ENCODE data around the gene NIT2. TPM values are rescaled to one million over a fixed set of nuclear protein-coding genes. Genes with fewer than 3 reads are reported as not detected.

NIT2 gene
- total and polyA plus RNA-seq, 8 donors = 14.2 to 38.6 (median 17.5) TPM

DNA sequence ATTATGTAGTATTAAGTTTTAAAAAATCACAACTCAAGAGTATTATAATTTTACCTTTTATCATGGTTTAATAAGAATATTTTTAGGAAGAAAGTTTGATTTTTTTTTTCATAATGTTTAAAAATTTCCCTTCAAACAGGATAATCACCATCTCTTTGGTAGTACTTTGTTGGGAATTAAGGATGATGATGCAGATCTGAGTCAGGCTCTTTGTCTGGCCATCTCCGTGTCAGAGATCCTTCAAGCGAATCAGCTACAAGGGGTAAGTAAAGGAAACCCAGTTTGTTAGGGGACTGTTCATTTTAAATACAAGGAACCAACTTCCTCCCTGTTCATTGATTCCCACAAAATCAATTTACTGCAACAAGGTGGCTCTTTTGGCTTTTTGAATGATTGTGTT is 36.8 kb upstream of the NIT2 start:
- TF ChIP-seq, protein P1, sequence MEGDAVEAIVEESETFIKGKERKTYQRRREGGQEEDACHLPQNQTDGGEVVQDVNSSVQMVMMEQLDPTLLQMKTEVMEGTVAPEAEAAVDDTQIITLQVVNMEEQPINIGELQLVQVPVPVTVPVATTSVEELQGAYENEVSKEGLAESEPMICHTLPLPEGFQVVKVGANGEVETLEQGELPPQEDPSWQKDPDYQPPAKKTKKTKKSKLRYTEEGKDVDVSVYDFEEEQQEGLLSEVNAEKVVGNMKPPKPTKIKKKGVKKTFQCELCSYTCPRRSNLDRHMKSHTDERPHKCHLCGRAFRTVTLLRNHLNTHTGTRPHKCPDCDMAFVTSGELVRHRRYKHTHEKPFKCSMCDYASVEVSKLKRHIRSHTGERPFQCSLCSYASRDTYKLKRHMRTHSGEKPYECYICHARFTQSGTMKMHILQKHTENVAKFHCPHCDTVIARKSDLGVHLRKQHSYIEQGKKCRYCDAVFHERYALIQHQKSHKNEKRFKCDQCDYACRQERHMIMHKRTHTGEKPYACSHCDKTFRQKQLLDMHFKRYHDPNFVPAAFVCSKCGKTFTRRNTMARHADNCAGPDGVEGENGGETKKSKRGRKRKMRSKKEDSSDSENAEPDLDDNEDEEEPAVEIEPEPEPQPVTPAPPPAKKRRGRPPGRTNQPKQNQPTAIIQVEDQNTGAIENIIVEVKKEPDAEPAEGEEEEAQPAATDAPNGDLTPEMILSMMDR (IDR thresholded peaks at IDR 0.05) = no peak
- Histone ChIP-seq H3K27me3 (no peaks in the 10 kb centered on the region), H3K9me3 (no peaks in the 10 kb centered on the region), H3K4me1 (peaks cover 0 to 9% (median 9%) of the 10 kb centered on the region in 3 donors), H3K36me3 (peaks cover 0 to 17% (median 0%) of the 10 kb centered on the region in 3 donors), H3K4me3 (no peak overlapping the region), H3K27ac (no peak overlapping the region)
- ATAC-seq (no peak), FAIRE-seq (no peak), DNase-seq (no peak)
- WGBS, 2 donors = 89 to 94% methylated on average over 2 of the region's 2 CpGs
- intact Hi-C loops (cut with DNase I) = no loop called here

GRCh38 chr3:100299016-100299415 is 35.5 kb upstream of the NIT2 start:
- FAIRE-seq = no peak
- Histone ChIP-seq H3K4me1 (peaks cover 0 to 9% (median 9%) of the 10 kb centered on the region in 3 donors), H3K27me3 (no peaks in the 10 kb centered on the region), H3K27ac (no peak overlapping the region), H3K9me3 (no peaks in the 10 kb centered on the region), H3K36me3 (peaks cover 0 to 20% (median 0%) of the 10 kb centered on the region in 3 donors), H3K4me3 (no peak overlapping the region)
- no peak for DNase-seq
- ATAC-seq = no peak
- 64 to 81% methylated on average over 4 of the region's 4 CpGs for WGBS, 2 donors
- intact Hi-C loops (cut with DNase I) = no loop called here
- TF ChIP-seq, protein P1 (IDR thresholded peaks at IDR 0.05) = no peak

- TF ChIP-seq, protein P1 (IDR thresholded peaks at IDR 0.05) = no peak
- intact Hi-C loops (cut with DNase I) = no loop called here
- 79 to 89% methylated on average over 1 of the region's 1 CpG for WGBS, 2 donors
- no peak for DNase-seq
- FAIRE-seq = no peak
- Histone ChIP-seq H3K36me3 (peaks cover 0 to 28% (median 5%) of the 10 kb centered on the region in 3 donors), H3K27ac (no peak overlapping the region), H3K4me3 (no peak overlapping the region), H3K27me3 (no peaks in the 10 kb centered on the region), H3K4me1 (peaks cover 0 to 4% (median 0%) of the 10 kb centered on the region in 3 donors), H3K9me3 (no peaks in the 10 kb centered on the region)
- no peak for ATAC-seq
Measured at GRCh38 chr3:100306695-100307094, 27.9 kb upstream of the NIT2 start.

GRCh38 chr3:100310355-100310965 is 24.1 kb upstream of the NIT2 start:
- FAIRE-seq (no peak), DNase-seq (no peak), ATAC-seq (no peak)
- H3K27me3 ChIP-seq = no peaks in the 10 kb centered on the region
- WGBS, 2 donors = 95 to 96% methylated on average over 3 of the region's 3 CpGs
- peaks cover 0 to 14% (median 8%) of the 10 kb centered on the region in 3 donors for H3K36me3 ChIP-seq
- no peak overlapping the region for H3K27ac ChIP-seq
- H3K9me3 ChIP-seq = no peaks in the 10 kb centered on the region
- TF ChIP-seq, protein P1 (IDR thresholded peaks at IDR 0.05) = no peak
- H3K4me1 ChIP-seq = peaks cover 0 to 4% (median 0%) of the 10 kb centered on the region in 3 donors
- H3K4me3 ChIP-seq = no peak overlapping the region
- intact Hi-C loops (cut with DNase I) = no loop called here

DNA sequence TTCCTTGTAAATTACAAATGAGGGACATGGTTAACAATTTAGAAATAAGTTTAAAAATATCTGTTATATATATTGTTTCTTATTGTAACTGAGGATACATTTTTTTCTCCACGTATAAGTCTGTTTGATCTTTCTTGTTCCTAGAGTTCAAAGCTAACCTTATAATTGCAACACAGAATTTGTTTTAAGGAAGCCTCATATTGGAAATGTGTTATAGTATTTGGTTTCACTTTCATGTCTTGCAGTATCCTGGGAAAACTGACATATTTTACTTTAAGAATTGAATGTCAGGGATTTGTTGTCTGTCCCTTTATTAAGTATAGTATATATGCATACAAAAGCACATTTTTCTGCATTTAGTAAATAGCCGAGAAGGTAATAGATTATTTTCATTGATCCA is 23.5 kb upstream of the NIT2 start:
- TF ChIP-seq, protein P1 (IDR thresholded peaks at IDR 0.05) = no peak
- H3K27me3 ChIP-seq = no peaks in the 10 kb centered on the region
- ATAC-seq = no peak
- DNase-seq = no peak
- peaks cover 0 to 13% (median 8%) of the 10 kb centered on the region in 3 donors for H3K36me3 ChIP-seq
- intact Hi-C loops (cut with DNase I) = no loop called here
- no peak overlapping the region for H3K27ac ChIP-seq
- WGBS, 2 donors = 44 to 45% methylated on average over 2 of the region's 2 CpGs
- no peaks in the 10 kb centered on the region for H3K9me3 ChIP-seq
- peaks cover 0 to 4% (median 0%) of the 10 kb centered on the region in 3 donors for H3K4me1 ChIP-seq
- FAIRE-seq = no peak
- H3K4me3 ChIP-seq = no peak overlapping the region

Measured in pancreas (tissue), 10 donors.